Liver (tissue), 9 donors: Measurements from ENCODE around the gene TWF2. TPM values are rescaled to one million over a fixed set of nuclear protein-coding genes. Genes with fewer than 3 reads are reported as not detected.

Source experiments
- DNase-seq: peaks from one replicate; pipeline ENCODE4 v3.0.0-alpha.2; 2017; ENCODE audit warnings: low spot score
- H3K27ac ChIP-seq, 2 donors: one replicate each; pipeline ENCODE4 v1.7.0; 2013; ENCODE audit warnings: inconsistent platforms in 2 of 2, low read length in 2 of 2, control low read depth in 1 of 2, low read depth in 1 of 2, mild to moderate bottlenecking in 1 of 2
- H3K27me3 ChIP-seq, 4 donors: one replicate each; pipeline versions ENCODE4 v1.6.1 to v1.7.0; 2013; ENCODE audit warnings: low read length in 3 of 4, inconsistent platforms in 1 of 4, mild to moderate bottlenecking in 1 of 4, moderate library complexity in 1 of 4; ENCODE audit not compliant: control insufficient read depth in 4 of 4, insufficient read depth in 4 of 4
- H3K36me3 ChIP-seq, 4 donors: one replicate each; pipeline versions ENCODE4 v1.6.1 to v1.7.0; 2013; ENCODE audit warnings: low read length in 3 of 4, mild to moderate bottlenecking in 3 of 4, low read depth in 1 of 4, moderate library complexity in 1 of 4; ENCODE audit not compliant: control insufficient read depth in 4 of 4, insufficient read depth in 3 of 4
- H3K4me1 ChIP-seq, 4 donors: one replicate each; pipeline versions ENCODE4 v1.6.1 to v1.7.0; 2013; ENCODE audit warnings: low read length in 3 of 4, mild to moderate bottlenecking in 3 of 4, moderate library complexity in 1 of 4; ENCODE audit not compliant: control insufficient read depth in 4 of 4, insufficient read depth in 4 of 4
- H3K4me3 ChIP-seq, 3 donors: one replicate each; pipeline versions ENCODE4 v1.6.1 to v1.7.0; 2013; ENCODE audit warnings: low read length in 3 of 3, control low read depth in 1 of 3, low read depth in 1 of 3, mild to moderate bottlenecking in 1 of 3
- H3K9ac ChIP-seq, 2 donors: one replicate each; pipeline ENCODE4 v1.7.0; 2013; ENCODE audit warnings: low read length in 2 of 2, mild to moderate bottlenecking in 2 of 2, moderate library complexity in 2 of 2, control low read depth in 1 of 2, low read depth in 1 of 2
- H3K9me3 ChIP-seq, 4 donors: one replicate each; pipeline versions ENCODE4 v1.6.1 to v1.7.0; 2013; ENCODE audit warnings: low read length in 3 of 4; ENCODE audit not compliant: control insufficient read depth in 4 of 4
- EGR1 ChIP-seq, 2 donors: IDR thresholded peaks; 2 replicates each; pipeline ENCODE4 v1.6.1; 2016 to 2018; ENCODE audit warnings: antibody characterized with exemption in 2 of 2, low read depth in 2 of 2
- FOXA1 ChIP-seq: IDR thresholded peaks from 2 replicates; pipeline ENCODE4 v1.6.1; 2016; ENCODE audit warnings: antibody characterized with exemption
- FOXA2 ChIP-seq: IDR thresholded peaks from 2 replicates; pipeline ENCODE4 v1.6.1; 2016; ENCODE audit warnings: antibody characterized with exemption
- GABPA ChIP-seq, 2 donors: IDR thresholded peaks in 1 of 2; conservative IDR thresholded peaks in 1 of 2; 2 replicates each; pipeline ENCODE4 v1.6.1; 2016; ENCODE audit warnings: antibody characterized with exemption in 2 of 2, mild to moderate bottlenecking in 1 of 2, moderate library complexity in 1 of 2
- HNF4A ChIP-seq, 2 donors: conservative IDR thresholded peaks; 2 replicates each; pipeline ENCODE4 v1.6.1; 2016; ENCODE audit warnings: antibody characterized with exemption in 2 of 2, mild to moderate bottlenecking in 2 of 2
- HNF4G ChIP-seq: IDR thresholded peaks from 2 replicates; pipeline ENCODE4 v1.6.1; 2016; ENCODE audit warnings: antibody characterized with exemption
- JUND ChIP-seq, 2 donors: IDR thresholded peaks; 2 replicates each; pipeline ENCODE4 v1.6.1; 2016; ENCODE audit warnings: antibody characterized with exemption in 2 of 2
- NR2F2 ChIP-seq: IDR thresholded peaks from 2 replicates; pipeline ENCODE4 v1.6.1; 2016; ENCODE audit warnings: antibody characterized with exemption
- RAD21 ChIP-seq, 2 donors: IDR thresholded peaks; 2 replicates each; pipeline ENCODE4 v1.6.1; 2016; ENCODE audit warnings: antibody characterized with exemption in 2 of 2, mild to moderate bottlenecking in 2 of 2
- RXRA ChIP-seq, 2 donors: IDR thresholded peaks; 2 replicates each; pipeline ENCODE4 v1.6.1; 2017 to 2018; ENCODE audit warnings: antibody characterized with exemption in 2 of 2, mild to moderate bottlenecking in 1 of 2
- SP1 ChIP-seq: IDR thresholded peaks from 2 replicates; pipeline ENCODE4 v1.6.1; 2018; ENCODE audit warnings: antibody characterized with exemption, mild to moderate bottlenecking
- TAF1 ChIP-seq: conservative IDR thresholded peaks from 2 replicates; pipeline ENCODE4 v1.6.1; 2016; ENCODE audit warnings: antibody characterized with exemption, mild to moderate bottlenecking
- ZBTB33 ChIP-seq: IDR thresholded peaks from 2 replicates; pipeline ENCODE4 v1.6.1; 2016; ENCODE audit warnings: antibody characterized with exemption
- WGBS: extraction: QIAGEN DNeasy Blood & Tissue Kit; methylation state at CpG from one replicate; pipeline ENCODE4 v1.1.7; 2013; 5-methylcytosine and 5-hydroxymethylcytosine counted together
- polyA plus RNA-seq, 2 donors: library from polyadenylated mRNA; stranded (reverse) in 1 of 2; unstranded in 1 of 2; fragments of 200-250 nt in 1 of 2; fragments of >200 nt in 1 of 2; fragmentation: Nextera tagmentation in 1 of 2; extraction: Ambion mirVana in 1 of 2; gene quantifications; one replicate each; pipeline versions ENCODE4 v1.2.1 to v1.2.3, GENCODE V29; 2013 to 2015
- total RNA-seq, 2 donors: library from RNA; depleted of rRNA; stranded (reverse); fragments of >200 nt; gene quantifications; one replicate each; pipeline ENCODE4 v1.2.3, GENCODE V29; 2014
- TF ChIP-seq, protein P1 (sequence below): IDR thresholded peaks from 2 replicates; pipeline ENCODE4 v1.6.1; 2016; ENCODE audit warnings: antibody characterized with exemption
- TF ChIP-seq, protein P2 (sequence below): IDR thresholded peaks from 2 replicates; pipeline ENCODE4 v1.6.1; 2016; ENCODE audit warnings: antibody characterized with exemption, mild to moderate bottlenecking
- TF ChIP-seq, protein P3 (sequence below): fragments of 150-350 bp; IDR thresholded peaks from 2 replicates; pipeline ENCODE4 v1.5.1; 2017; ENCODE audit warnings: improper control_type of control experiment, low read depth, low read length; ENCODE audit not compliant: missing input control
- TF ChIP-seq, protein P4 (sequence below): IDR thresholded peaks from 2 replicates; pipeline ENCODE4 v1.6.1; 2016; ENCODE audit warnings: antibody characterized with exemption
- donor health status: healthy.
- donor health status: healthy.
- donor health status: healthy.
- donor health status: healthy.
- donor health status: healthy.

The TWF2 gene
- total and polyA plus RNA-seq, 4 donors: 12.0 to 26.3 (median 17.6) TPM

DNA sequence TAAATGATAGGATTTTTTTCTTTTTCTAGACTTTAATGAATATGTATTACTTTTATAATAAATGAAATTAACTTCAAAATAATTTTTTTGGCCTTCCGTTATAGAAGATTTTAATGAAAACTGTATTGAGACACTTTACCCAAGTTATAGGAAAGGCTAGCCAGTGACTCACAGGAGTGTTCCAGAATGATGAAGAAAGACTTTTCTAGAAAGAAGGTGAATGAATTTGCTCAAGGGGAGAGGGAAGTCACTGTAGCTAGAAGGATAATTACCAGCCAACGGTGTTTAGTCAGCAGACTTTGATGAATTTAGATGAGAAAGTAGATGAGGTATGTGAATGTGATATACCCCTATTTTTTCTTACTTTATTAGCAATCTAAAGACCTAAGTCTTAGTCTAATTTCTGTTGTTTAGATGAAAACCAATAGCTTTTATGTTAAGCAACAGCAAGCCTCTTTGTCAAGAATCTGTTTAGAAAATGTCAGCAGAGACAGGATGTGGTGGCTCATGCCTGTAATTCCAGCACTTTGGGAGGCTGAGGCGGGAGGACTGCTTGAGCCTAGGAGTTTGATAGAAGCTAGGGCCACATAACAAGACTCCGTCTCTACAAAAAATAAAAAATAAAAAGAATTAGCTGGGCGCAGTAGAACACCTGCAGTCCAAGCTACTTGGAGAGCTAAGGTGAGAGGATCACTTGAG is 37.8 kb downstream of the TWF2 start:
- Histone ChIP-seq H3K4me3 (peak overlapping the region; percentile 55 to 82 (median 74)), H3K9me3 (no peaks in the 10 kb centered on the region), H3K27me3 (no peaks in the 10 kb centered on the region), H3K36me3 (peaks cover 10 to 46% (median 41%) of the 10 kb centered on the region in 4 donors), H3K9ac (peak overlapping the region; percentile 4 to 89), H3K4me1 (peaks cover 10 to 71% (median 47%) of the 10 kb centered on the region in 4 donors), H3K27ac (peak overlapping the region; percentile 65 to 72)
- WGBS: 72% methylated on average over 5 of the region's 5 CpGs
- TF ChIP-seq, protein P1, sequence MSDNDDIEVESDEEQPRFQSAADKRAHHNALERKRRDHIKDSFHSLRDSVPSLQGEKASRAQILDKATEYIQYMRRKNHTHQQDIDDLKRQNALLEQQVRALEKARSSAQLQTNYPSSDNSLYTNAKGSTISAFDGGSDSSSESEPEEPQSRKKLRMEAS: no peak
- TF ChIP-seq ZBTB33 (no peak), JUND (IDR thresholded peaks at IDR 0.05) (no peak), TAF1 (no peak), HNF4G (no peak), RAD21 (IDR thresholded peaks at IDR 0.05) (no peak), EGR1 (IDR thresholded peaks at IDR 0.05; ENCODE audit: low read depth in 2 of 2) (no peak), SP1 (no peak), HNF4A (conservative IDR thresholded peaks at IDR 0.05) (no peak), RXRA (IDR thresholded peaks at IDR 0.05) (no peak), GABPA (IDR thresholded peaks at IDR 0.05 in 1 of 2, conservative IDR thresholded peaks at IDR 0.05 in 1 of 2) (no peak), FOXA1 (no peak), FOXA2 (no peak), NR2F2 (no peak)
- TF ChIP-seq, protein P2, sequence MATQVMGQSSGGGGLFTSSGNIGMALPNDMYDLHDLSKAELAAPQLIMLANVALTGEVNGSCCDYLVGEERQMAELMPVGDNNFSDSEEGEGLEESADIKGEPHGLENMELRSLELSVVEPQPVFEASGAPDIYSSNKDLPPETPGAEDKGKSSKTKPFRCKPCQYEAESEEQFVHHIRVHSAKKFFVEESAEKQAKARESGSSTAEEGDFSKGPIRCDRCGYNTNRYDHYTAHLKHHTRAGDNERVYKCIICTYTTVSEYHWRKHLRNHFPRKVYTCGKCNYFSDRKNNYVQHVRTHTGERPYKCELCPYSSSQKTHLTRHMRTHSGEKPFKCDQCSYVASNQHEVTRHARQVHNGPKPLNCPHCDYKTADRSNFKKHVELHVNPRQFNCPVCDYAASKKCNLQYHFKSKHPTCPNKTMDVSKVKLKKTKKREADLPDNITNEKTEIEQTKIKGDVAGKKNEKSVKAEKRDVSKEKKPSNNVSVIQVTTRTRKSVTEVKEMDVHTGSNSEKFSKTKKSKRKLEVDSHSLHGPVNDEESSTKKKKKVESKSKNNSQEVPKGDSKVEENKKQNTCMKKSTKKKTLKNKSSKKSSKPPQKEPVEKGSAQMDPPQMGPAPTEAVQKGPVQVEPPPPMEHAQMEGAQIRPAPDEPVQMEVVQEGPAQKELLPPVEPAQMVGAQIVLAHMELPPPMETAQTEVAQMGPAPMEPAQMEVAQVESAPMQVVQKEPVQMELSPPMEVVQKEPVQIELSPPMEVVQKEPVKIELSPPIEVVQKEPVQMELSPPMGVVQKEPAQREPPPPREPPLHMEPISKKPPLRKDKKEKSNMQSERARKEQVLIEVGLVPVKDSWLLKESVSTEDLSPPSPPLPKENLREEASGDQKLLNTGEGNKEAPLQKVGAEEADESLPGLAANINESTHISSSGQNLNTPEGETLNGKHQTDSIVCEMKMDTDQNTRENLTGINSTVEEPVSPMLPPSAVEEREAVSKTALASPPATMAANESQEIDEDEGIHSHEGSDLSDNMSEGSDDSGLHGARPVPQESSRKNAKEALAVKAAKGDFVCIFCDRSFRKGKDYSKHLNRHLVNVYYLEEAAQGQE: no peak
- TF ChIP-seq, protein P3, sequence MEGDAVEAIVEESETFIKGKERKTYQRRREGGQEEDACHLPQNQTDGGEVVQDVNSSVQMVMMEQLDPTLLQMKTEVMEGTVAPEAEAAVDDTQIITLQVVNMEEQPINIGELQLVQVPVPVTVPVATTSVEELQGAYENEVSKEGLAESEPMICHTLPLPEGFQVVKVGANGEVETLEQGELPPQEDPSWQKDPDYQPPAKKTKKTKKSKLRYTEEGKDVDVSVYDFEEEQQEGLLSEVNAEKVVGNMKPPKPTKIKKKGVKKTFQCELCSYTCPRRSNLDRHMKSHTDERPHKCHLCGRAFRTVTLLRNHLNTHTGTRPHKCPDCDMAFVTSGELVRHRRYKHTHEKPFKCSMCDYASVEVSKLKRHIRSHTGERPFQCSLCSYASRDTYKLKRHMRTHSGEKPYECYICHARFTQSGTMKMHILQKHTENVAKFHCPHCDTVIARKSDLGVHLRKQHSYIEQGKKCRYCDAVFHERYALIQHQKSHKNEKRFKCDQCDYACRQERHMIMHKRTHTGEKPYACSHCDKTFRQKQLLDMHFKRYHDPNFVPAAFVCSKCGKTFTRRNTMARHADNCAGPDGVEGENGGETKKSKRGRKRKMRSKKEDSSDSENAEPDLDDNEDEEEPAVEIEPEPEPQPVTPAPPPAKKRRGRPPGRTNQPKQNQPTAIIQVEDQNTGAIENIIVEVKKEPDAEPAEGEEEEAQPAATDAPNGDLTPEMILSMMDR: no peak
- TF ChIP-seq, protein P4, sequence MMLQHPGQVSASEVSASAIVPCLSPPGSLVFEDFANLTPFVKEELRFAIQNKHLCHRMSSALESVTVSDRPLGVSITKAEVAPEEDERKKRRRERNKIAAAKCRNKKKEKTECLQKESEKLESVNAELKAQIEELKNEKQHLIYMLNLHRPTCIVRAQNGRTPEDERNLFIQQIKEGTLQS: no peak
- DNase-seq: no peak
